Rectal smooth muscle tissue (tissue), 1 donor: ENCODE results near the gene IMP3.
"Not testable (repeated sequence)": the region's sequence is repeated elsewhere in the genome, so short reads cannot be mapped to it uniquely, and the experiment has no call there.

Experiments used
- H3K27ac ChIP-seq: one replicate; pipeline ENCODE4 v1.7.0; 2013; ENCODE audit warnings: low read depth, low read length, inconsistent platforms
- H3K27me3 ChIP-seq: one replicate; pipeline ENCODE4 v1.7.0; 2013; ENCODE audit warnings: low read length; ENCODE audit not compliant: control insufficient read depth, insufficient read depth
- H3K36me3 ChIP-seq: one replicate; pipeline ENCODE4 v1.7.0; 2013; ENCODE audit warnings: low read length; ENCODE audit not compliant: control insufficient read depth, insufficient read depth
- H3K4me1 ChIP-seq: one replicate; pipeline ENCODE4 v1.7.0; 2013; ENCODE audit warnings: low read length; ENCODE audit not compliant: control insufficient read depth, insufficient read depth
- H3K4me3 ChIP-seq: one replicate; pipeline ENCODE4 v1.7.0; 2013; ENCODE audit warnings: low read length
- H3K9ac ChIP-seq: one replicate; pipeline ENCODE4 v1.7.0; 2013; ENCODE audit warnings: low read length

Gene IMP3

GRCh38 chr15:75641603-75642002 is 1.6 kb upstream of the IMP3 start:
- no peak overlapping the region for H3K4me3 ChIP-seq
- H3K27ac ChIP-seq: no peak overlapping the region
- peaks cover 15% of the 10 kb centered on the region for H3K4me1 ChIP-seq
- H3K9ac ChIP-seq: no peak overlapping the region
- no peaks in the 10 kb centered on the region for H3K36me3 ChIP-seq
- no peaks in the 10 kb centered on the region for H3K27me3 ChIP-seq

GRCh38 chr15:75641179-75641503 is 1.1 kb upstream of the IMP3 start:
- H3K4me3 ChIP-seq: peak overlapping the region; percentile 81
- H3K36me3 ChIP-seq: no peaks in the 10 kb centered on the region
- H3K4me1 ChIP-seq: peaks cover 10% of the 10 kb centered on the region
- H3K27me3 ChIP-seq: no peaks in the 10 kb centered on the region
- H3K9ac ChIP-seq: no peak overlapping the region
- H3K27ac ChIP-seq: no peak overlapping the region

GRCh38 chr15:75640483-75641178 is 607 bp upstream of the IMP3 start:
- no peaks in the 10 kb centered on the region for H3K36me3 ChIP-seq
- no peaks in the 10 kb centered on the region for H3K27me3 ChIP-seq
- peak overlapping the region; percentile 81 for H3K4me3 ChIP-seq
- H3K9ac ChIP-seq: peak overlapping the region; percentile 93
- peaks cover 8% of the 10 kb centered on the region for H3K4me1 ChIP-seq
- H3K27ac ChIP-seq: peak overlapping the region; percentile 90

- Histone ChIP-seq H3K9ac (peak overlapping the region; percentile 53), H3K4me1 (peaks cover 8% of the 10 kb centered on the region), H3K27ac (peak overlapping the region; percentile 90), H3K27me3 (no peaks in the 10 kb centered on the region), H3K4me3 (peak overlapping the region; percentile 82), H3K36me3 (no peaks in the 10 kb centered on the region)
Measured at GRCh38 chr15:75639191-75639708, 774 bp downstream of the IMP3 start.

- Histone ChIP-seq H3K27me3 (no peaks in the 10 kb centered on the region), H3K9ac (no peak overlapping the region), H3K4me1 (peaks cover 8% of the 10 kb centered on the region), H3K27ac (no peak overlapping the region), H3K4me3 (no peak overlapping the region), H3K36me3 (no peaks in the 10 kb centered on the region)
Measured at GRCh38 chr15:75637245-75638009, 2.6 kb downstream of the IMP3 start.

- Histone ChIP-seq H3K4me1 (peaks cover 8% of the 10 kb centered on the region), H3K9ac (no peak overlapping the region), H3K27ac (no peak overlapping the region), H3K4me3 (no peak overlapping the region), H3K27me3 (no peaks in the 10 kb centered on the region), H3K36me3 (no peaks in the 10 kb centered on the region)
Measured at GRCh38 chr15:75636026-75636425, 4.0 kb downstream of the IMP3 start.

GRCh38 chr15:75633922-75634321 is 6.1 kb downstream of the IMP3 start:
- not testable (repeated sequence) for H3K36me3 ChIP-seq, H3K9ac ChIP-seq, H3K27me3 ChIP-seq

GRCh38 chr15:75631935-75632334 is 8.1 kb downstream of the IMP3 start:
- Histone ChIP-seq H3K27ac (no peak overlapping the region), H3K4me1 (no peaks in the 10 kb centered on the region), H3K27me3 (no peaks in the 10 kb centered on the region), H3K4me3 (no peak overlapping the region), H3K36me3 (no peaks in the 10 kb centered on the region), H3K9ac (no peak overlapping the region)

More at GRCh38 chr15:75633922-75634321, 6.1 kb downstream of the IMP3 start:
- not testable (repeated sequence) for H3K4me3 ChIP-seq, H3K4me1 ChIP-seq, H3K27ac ChIP-seq

GRCh38 chr15:75625542-75626347 is 14.3 kb downstream of the IMP3 start, which contains the start of gene SNUPN:
SNUPN (minus strand) TSS chr15:75625725; CDS start chr15:75621051, 4,674 bp downstream.
- Histone ChIP-seq H3K4me1 (peaks cover 5% of the 10 kb centered on the region), H3K27ac (peak within 1 kb of the TSS; percentile 98), H3K9ac (peak within 1 kb of the TSS; percentile 90)

GRCh38 chr15:75622505-75622904 is 17.5 kb downstream of the IMP3 start:
- no peak overlapping the region for H3K4me3 ChIP-seq
- peaks cover 8% of the 10 kb centered on the region for H3K4me1 ChIP-seq
- H3K9ac ChIP-seq: no peak overlapping the region
- H3K27me3 ChIP-seq: no peaks in the 10 kb centered on the region
- peaks cover 7% of the 10 kb centered on the region for H3K36me3 ChIP-seq
- no peak overlapping the region for H3K27ac ChIP-seq

More at GRCh38 chr15:75625542-75626347, 14.3 kb downstream of the IMP3 start, which contains the start of gene SNUPN:
- no peaks in the 10 kb centered on the region for H3K36me3 ChIP-seq
- H3K27me3 ChIP-seq: no peaks in the 10 kb centered on the region
- H3K4me3 ChIP-seq: peak within 1 kb of the TSS; percentile 99

- Histone ChIP-seq H3K9ac (no peak overlapping the region), H3K27me3 (no peaks in the 10 kb centered on the region), H3K27ac (peak overlapping the region; percentile 73), H3K4me3 (peak overlapping the region; percentile 9), H3K4me1 (peaks cover 8% of the 10 kb centered on the region), H3K36me3 (peaks cover 18% of the 10 kb centered on the region)
Measured at GRCh38 chr15:75620841-75621391, 19.1 kb downstream of the IMP3 start.
